Activated T-cell treated with anti-CD3 and anti-CD28 coated beads, Interleukin-2, amount 50 U/mL, for 24 hours (primary cell): ENCODE data around the gene PGAP1.
A peak's percentile ranks its signal among the peaks of the same experiment; 100 is the strongest.

Experiments used
- DNase-seq: peaks from one replicate; pipeline ENCODE4 v3.0.0-alpha.2; 2020
- H3K27ac Mint-ChIP-seq: 2 replicates; pipeline ENCODE4 v1.8.0; 2020; ENCODE audit warnings: mild to moderate bottlenecking, mixed read lengths
- H3K27me3 Mint-ChIP-seq: 2 replicates; pipeline ENCODE4 v1.8.0; 2020; ENCODE audit warnings: mixed read lengths
- H3K36me3 Mint-ChIP-seq: 2 replicates; pipeline ENCODE4 v1.8.0; 2020; ENCODE audit warnings: low read depth, mixed read lengths
- H3K4me1 Mint-ChIP-seq: 2 replicates; pipeline ENCODE4 v1.8.0; 2020; ENCODE audit warnings: low read depth, mixed read lengths
- H3K4me3 Mint-ChIP-seq: 2 replicates; pipeline ENCODE4 v1.8.0; 2020; ENCODE audit warnings: mild to moderate bottlenecking, moderate library complexity, mixed read lengths
- H3K9me3 Mint-ChIP-seq: 2 replicates; pipeline ENCODE4 v1.8.0; 2020; ENCODE audit warnings: mixed read lengths

The PGAP1 gene

DNA sequence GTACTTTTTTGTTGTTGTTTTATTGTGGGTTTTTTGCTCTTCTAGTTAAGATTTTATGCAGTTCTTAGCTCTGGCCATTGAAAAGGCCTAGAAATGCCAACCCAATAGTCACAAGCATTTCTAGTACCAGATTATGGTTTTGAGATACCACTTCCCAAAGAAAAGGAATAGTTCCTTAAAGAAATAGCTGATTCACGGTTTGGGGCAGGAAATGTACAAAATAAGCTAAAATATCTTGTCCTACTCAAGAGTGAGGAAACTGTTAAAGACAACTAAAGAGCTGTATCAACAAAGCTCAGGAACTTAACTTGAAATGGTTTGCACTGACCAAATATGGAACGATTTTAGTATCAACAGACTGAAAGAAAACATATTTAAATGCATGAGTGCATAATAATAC lies 35.4 kb downstream of the PGAP1 start:
- no peak for DNase-seq
- Mint-ChIP-seq H3K36me3 (peaks cover 79% of the 10 kb centered on the region), H3K9me3 (no peaks in the 10 kb centered on the region), H3K4me3 (no peak overlapping the region), H3K27me3 (no peaks in the 10 kb centered on the region), H3K27ac (no peak overlapping the region), H3K4me1 (no peaks in the 10 kb centered on the region)

DNA sequence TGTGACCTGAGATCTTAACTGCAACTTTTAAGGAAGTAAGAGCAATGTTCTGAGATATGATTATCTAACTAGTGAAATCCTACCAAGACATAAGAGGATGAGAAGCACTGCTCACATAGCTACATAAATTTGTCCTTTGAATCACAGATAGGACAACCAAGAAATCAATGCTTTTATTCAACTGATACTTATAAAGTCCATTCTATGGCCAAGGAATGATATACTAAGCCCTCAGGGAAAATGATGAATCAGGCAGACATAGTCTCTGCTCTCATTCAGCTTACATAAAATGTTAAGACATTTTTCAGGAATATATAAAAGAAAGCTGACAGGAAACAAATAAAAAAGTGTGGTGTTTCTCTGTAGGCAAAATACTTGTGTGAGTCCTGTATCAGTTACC lies 39.1 kb downstream of the PGAP1 start:
- Mint-ChIP-seq H3K27ac (no peak overlapping the region), H3K4me3 (no peak overlapping the region), H3K27me3 (no peaks in the 10 kb centered on the region), H3K4me1 (no peaks in the 10 kb centered on the region), H3K9me3 (no peaks in the 10 kb centered on the region), H3K36me3 (peaks cover 80% of the 10 kb centered on the region)
- no peak for DNase-seq

DNA sequence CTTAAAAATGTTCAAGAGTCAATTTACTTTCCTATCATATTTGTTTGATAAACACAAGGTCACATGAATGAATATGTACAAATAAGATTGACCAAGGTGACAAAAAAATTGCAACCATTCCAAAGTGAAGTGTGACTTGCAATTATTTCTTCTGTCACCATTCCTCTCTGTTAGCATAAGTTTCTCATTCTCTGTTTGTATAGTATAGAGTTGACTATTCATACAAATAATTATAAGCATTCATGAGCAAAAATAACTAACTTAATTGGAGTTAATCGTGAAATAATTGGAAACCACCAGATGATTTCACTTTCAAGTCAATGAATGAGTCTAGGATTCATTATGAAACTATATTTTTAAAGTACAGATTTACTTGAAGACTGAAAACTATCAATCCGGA lies 42.1 kb downstream of the PGAP1 start:
- Mint-ChIP-seq H3K27me3 (no peaks in the 10 kb centered on the region), H3K9me3 (peaks cover 5% of the 10 kb centered on the region), H3K36me3 (peaks cover 80% of the 10 kb centered on the region), H3K4me1 (no peaks in the 10 kb centered on the region), H3K4me3 (no peak overlapping the region), H3K27ac (no peak overlapping the region)
- no peak for DNase-seq

DNA sequence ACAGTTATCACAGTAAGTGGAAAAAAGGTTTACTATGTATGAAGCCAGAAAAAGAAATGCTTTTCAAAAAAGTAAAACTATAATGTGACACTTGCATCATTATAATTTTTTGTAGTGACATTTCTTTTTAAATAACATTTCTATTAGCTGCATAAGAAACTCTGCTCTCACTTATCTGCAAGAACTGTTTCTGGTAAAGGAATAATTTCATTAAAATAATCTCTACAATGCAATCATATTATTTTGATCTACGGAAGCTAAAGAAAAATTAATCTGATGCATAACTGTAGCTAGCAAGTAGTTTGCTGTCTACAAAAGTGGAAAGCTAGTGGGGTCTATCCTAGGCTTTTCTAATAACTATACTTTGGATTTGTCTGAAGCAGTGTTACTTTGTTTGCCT lies 50.1 kb downstream of the PGAP1 start:
- H3K4me1 Mint-ChIP-seq = peaks cover 9% of the 10 kb centered on the region
- H3K9me3 Mint-ChIP-seq = no peaks in the 10 kb centered on the region
- H3K36me3 Mint-ChIP-seq = peaks cover 66% of the 10 kb centered on the region
- no peaks in the 10 kb centered on the region for H3K27me3 Mint-ChIP-seq
- no peak for DNase-seq
- no peak overlapping the region for H3K4me3 Mint-ChIP-seq
- H3K27ac Mint-ChIP-seq = no peak overlapping the region

DNA sequence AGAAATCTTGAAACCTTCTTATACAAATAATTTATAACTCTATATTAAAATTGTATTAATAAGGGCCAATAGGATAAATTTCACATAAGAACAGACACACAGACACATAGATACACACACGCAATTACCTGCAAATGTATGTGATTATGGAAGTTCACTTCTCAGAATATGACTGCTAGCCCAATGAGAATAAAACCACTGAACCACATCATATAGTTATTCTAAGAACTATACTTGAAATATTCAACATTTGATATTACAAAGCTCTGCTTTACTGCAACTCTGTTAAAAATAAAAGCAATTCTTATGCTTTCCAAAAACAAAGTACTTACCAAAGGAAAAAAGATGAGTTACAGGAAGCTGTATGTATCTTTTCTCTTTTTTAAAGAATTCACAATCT lies 51.1 kb downstream of the PGAP1 start:
- no peak overlapping the region for H3K27ac Mint-ChIP-seq
- DNase-seq = no peak
- H3K4me3 Mint-ChIP-seq = no peak overlapping the region
- peaks cover 63% of the 10 kb centered on the region for H3K36me3 Mint-ChIP-seq
- peaks cover 9% of the 10 kb centered on the region for H3K4me1 Mint-ChIP-seq
- H3K27me3 Mint-ChIP-seq = no peaks in the 10 kb centered on the region
- H3K9me3 Mint-ChIP-seq = no peaks in the 10 kb centered on the region

DNA sequence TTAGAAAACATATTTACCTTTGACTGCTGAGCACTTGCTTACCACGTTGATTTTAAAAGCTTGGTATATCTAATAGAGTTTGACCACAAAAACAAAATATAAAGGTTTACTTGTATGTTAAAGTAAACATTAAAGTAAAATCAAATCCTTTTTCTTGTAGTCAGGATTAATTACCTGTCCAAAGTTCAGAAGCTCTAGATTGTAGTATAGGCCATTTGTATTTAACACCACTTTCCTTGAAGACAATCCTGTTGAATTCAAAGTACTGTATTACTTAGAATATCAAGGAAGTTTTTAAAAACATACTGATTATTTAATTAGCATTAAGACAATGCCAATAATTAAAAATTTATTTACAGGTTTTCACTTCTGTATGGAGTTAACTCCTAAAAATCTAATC lies 53.0 kb downstream of the PGAP1 start:
- DNase-seq = no peak
- Mint-ChIP-seq H3K27me3 (no peaks in the 10 kb centered on the region), H3K36me3 (peaks cover 62% of the 10 kb centered on the region), H3K27ac (no peak overlapping the region), H3K4me1 (peaks cover 9% of the 10 kb centered on the region), H3K9me3 (no peaks in the 10 kb centered on the region), H3K4me3 (no peak overlapping the region)

DNA sequence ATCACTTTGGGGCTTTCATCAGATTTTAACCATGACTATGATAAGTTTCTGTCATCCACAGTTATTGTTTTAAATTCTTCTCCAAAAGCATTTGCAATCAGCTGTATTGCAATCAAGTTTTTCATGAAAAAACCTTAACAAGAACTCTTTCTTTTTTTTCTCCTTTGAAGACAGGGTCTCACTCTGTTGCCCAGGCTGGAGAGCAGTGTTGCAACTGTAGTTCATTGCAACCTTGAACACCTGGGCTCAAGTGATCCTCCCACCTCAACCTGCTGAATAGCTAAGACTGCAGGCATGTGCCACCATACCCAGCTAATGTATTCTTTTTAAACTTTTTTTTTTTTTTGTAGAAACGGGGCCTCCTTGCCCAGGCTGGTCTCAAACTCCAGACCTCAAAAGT lies 71.9 kb downstream of the PGAP1 start:
- Mint-ChIP-seq H3K27ac (no peak overlapping the region), H3K36me3 (peaks cover 36% of the 10 kb centered on the region), H3K9me3 (peaks cover 2% of the 10 kb centered on the region), H3K4me3 (no peak overlapping the region), H3K4me1 (no peaks in the 10 kb centered on the region), H3K27me3 (no peaks in the 10 kb centered on the region)
- no peak for DNase-seq

DNA sequence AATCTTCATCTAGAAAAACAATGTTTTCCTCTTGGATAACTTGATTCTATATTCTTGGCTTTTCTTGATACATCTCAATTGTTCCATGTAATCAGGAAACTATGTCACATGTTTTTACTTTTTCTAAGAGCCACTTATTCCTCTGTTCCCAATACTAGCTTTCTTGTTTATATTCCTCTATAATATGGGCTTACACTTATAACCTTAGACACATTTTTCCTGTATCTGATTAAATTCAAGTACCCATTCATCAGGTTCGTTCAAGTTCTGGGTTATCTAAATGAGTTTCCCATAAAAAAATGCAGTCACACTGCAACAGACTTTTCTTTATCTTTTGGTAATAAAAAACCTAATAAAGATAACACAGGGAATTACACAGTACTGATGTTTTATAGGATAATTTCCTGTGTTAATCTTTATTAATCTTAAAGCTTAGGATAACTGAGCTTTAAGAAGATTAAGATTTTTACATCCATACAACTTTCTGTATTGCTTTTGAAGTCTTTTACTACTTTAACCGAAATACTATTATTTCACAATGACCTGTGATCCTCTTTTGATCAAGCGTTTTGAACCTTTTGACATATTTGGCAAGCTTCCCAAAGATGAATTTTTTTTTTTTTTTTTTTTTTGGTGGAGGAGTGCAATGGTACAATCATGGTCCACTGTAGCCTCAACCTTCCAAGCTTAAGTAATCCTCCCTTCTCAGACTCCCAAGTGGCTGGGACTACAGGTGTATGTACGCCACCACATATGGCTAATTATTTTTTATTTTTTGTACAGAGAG lies 73.0 kb downstream of the PGAP1 start:
- H3K27ac Mint-ChIP-seq = no peak overlapping the region
- peaks cover 27% of the 10 kb centered on the region for H3K36me3 Mint-ChIP-seq
- H3K27me3 Mint-ChIP-seq = no peaks in the 10 kb centered on the region
- no peaks in the 10 kb centered on the region for H3K9me3 Mint-ChIP-seq
- no peaks in the 10 kb centered on the region for H3K4me1 Mint-ChIP-seq
- DNase-seq = no peak
- no peak overlapping the region for H3K4me3 Mint-ChIP-seq

DNA sequence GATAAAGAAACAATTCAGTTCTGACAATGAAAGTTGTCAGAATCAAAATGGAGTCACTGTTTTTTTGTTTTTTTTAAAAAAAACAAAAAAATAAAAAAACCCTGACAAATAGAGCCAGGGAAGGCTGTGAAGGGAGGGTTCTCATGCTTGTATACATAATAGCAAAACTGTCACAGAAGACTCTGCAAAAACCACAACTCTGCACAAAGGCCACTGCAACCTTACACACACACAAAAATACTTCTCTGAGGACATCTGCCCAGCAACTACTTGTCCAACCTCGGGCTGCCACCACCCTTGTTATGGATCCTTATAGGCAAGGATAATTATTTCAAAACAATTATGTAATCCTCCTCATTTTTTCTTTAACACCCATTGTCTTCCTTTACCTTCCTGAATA lies 75.4 kb downstream of the PGAP1 start:
- no peaks in the 10 kb centered on the region for H3K27me3 Mint-ChIP-seq

DNA sequence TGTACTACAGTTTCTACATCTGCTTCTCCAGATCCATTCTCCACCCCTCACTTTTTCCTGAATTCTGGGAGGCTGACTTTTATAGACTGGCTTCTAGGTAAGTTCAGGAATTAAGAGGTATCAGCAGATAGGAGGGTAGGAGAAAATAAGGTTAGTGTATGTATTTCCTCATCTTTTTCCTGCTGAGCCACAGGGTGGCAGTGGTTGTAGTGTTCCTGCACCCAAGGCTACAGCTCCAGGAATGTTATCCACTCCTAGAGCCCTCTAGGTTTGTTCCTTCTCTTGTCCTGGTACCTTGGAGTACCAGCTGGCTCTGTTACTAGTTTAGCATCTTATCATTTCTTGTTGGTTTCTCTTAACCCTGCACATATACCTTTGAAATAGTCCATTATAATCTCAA lies 76.6 kb downstream of the PGAP1 start:
- no peaks in the 10 kb centered on the region for H3K27me3 Mint-ChIP-seq
- no peak overlapping the region for H3K27ac Mint-ChIP-seq
- H3K36me3 Mint-ChIP-seq = peaks cover 38% of the 10 kb centered on the region
- H3K4me1 Mint-ChIP-seq = peaks cover 4% of the 10 kb centered on the region
- H3K9me3 Mint-ChIP-seq = no peaks in the 10 kb centered on the region
- no peak overlapping the region for H3K4me3 Mint-ChIP-seq
- DNase-seq = no peak

More for the DNA sequence above, 75.4 kb downstream of the PGAP1 start:
- peaks cover 32% of the 10 kb centered on the region for H3K36me3 Mint-ChIP-seq
- DNase-seq = no peak
- no peaks in the 10 kb centered on the region for H3K9me3 Mint-ChIP-seq
- H3K4me3 Mint-ChIP-seq = no peak overlapping the region
- no peak overlapping the region for H3K27ac Mint-ChIP-seq
- H3K4me1 Mint-ChIP-seq = peaks cover 4% of the 10 kb centered on the region

DNA sequence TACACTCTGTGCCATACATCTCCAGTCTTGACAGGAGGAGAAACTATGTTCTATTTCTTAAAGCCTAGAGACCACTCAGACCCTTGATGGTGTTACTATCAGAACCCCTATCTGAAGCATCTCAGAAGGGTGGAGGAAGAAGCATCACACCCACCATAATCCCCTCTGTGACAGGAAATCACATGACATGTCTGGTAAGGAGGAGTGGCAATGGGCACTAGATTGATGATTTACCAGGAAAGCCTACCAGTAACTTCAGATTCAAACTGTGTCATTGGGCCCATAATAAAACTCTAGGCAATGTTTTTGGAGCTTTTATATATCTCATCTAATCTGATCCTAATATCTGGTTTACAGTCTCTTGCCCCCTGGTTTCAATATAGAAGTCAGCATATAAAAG lies 80.2 kb downstream of the PGAP1 start:
- Mint-ChIP-seq H3K36me3 (peaks cover 48% of the 10 kb centered on the region), H3K4me3 (no peak overlapping the region), H3K9me3 (no peaks in the 10 kb centered on the region), H3K27ac (peak overlapping the region; percentile 2), H3K27me3 (no peaks in the 10 kb centered on the region), H3K4me1 (peaks cover 4% of the 10 kb centered on the region)
- no peak for DNase-seq

DNA sequence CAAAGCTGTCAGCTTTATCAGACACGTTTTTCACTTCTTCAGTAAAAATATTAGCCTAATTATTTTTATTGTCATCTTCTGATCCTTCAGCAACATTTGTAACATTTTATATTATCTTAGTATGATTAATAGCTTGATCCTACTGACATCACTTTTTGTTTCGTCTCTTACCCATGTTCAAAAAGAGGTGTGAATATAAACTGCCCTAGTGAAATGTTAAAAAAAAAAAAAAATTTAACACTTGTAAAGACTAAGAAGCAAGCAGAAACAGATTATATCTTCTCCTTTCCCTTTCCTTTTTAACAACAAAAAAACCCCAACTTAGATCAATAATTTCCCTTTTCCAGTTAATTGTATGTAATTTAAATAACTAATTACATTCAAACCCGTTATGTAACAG lies 81.1 kb downstream of the PGAP1 start:
- Mint-ChIP-seq H3K9me3 (no peaks in the 10 kb centered on the region), H3K36me3 (peaks cover 57% of the 10 kb centered on the region), H3K4me3 (no peak overlapping the region), H3K4me1 (peaks cover 4% of the 10 kb centered on the region), H3K27me3 (no peaks in the 10 kb centered on the region), H3K27ac (no peak overlapping the region)
- DNase-seq = no peak

DNA sequence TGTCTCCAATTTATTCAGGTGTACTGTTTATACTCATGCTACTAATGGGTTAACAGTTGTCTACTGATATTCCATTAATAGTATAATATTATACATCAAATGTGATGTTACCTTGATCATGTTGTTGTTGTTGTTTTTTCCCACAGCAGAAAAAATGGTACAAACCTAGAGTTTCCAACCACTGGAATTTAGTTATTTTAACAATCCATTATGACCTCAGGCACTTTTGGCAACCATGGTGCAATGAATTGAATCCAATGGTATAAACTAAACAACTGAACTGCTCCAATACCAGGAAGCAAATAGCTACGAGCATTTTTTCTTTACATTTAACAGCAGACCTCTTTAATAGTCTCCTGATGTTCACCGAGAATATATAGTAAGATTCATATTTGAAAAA lies 86.3 kb downstream of the PGAP1 start:
- Mint-ChIP-seq H3K4me3 (no peak overlapping the region), H3K9me3 (no peaks in the 10 kb centered on the region), H3K36me3 (peaks cover 67% of the 10 kb centered on the region), H3K27ac (no peak overlapping the region), H3K4me1 (no peaks in the 10 kb centered on the region), H3K27me3 (no peaks in the 10 kb centered on the region)
- DNase-seq = no peak

DNA sequence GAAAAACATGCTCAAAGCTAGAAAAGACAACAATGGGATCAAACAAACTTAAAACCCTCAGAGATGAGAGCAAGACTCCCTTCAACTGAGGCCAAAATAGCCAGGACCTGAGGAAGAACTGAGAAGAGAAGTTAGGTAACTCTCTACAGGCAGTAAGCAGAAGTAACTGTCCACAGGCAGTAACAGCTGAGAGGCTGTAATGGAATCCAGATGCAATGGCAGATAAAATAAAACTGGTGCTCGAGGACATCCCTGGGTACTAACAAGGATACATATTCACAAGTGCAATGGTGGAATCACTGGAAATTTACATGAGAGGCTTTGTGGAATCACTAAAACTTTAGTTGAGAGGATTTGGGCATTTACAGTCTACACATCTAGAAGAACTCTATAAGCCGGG lies 86.9 kb downstream of the PGAP1 start:
- no peaks in the 10 kb centered on the region for H3K9me3 Mint-ChIP-seq
- H3K27ac Mint-ChIP-seq = no peak overlapping the region
- peaks cover 68% of the 10 kb centered on the region for H3K36me3 Mint-ChIP-seq
- no peak for DNase-seq
- no peaks in the 10 kb centered on the region for H3K27me3 Mint-ChIP-seq
- no peaks in the 10 kb centered on the region for H3K4me1 Mint-ChIP-seq
- H3K4me3 Mint-ChIP-seq = no peak overlapping the region

DNA sequence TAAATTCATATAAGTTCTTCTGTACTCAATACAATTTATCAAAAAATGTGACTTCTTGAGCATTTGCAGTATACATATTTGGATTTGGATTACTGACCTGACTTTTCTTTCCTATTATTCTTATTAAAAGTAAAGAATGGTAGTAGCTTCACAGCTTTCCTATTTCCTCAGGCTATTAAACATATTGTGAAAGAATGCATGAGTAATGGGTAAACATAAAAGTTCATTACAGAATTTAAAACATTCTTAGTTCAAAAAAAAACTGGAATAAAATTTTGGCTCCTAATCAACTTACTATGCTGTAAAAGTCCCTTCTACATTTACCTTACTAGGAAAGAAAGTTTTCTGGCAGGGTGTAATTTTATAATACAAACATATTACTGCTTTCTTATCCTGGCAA lies 90.1 kb downstream of the PGAP1 start:
- Mint-ChIP-seq H3K27ac (no peak overlapping the region), H3K27me3 (no peaks in the 10 kb centered on the region), H3K4me1 (no peaks in the 10 kb centered on the region), H3K9me3 (no peaks in the 10 kb centered on the region), H3K4me3 (no peak overlapping the region), H3K36me3 (peaks cover 57% of the 10 kb centered on the region)
- DNase-seq = no peak

DNA sequence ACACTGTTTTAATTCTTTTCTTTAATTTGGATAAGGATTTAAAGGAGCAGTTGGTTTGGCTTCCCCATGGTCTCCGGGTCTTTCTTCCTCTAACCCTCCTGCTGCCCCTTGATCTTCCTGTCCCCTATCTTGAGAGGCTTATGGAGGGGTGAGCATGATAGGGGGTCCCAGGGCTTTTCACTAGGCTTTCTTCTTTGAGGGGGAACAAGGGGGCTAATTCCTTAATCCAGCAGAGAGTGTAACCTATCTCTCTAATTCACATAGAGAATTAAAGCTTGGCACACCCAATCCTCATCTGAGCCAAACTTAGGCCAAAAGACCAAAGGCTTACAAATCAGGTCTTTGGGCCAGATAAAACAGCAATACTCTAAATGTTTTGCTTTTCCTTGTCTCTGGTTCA lies 95.8 kb downstream of the PGAP1 start:
- Mint-ChIP-seq H3K9me3 (no peaks in the 10 kb centered on the region), H3K36me3 (peaks cover 12% of the 10 kb centered on the region), H3K27ac (no peak overlapping the region), H3K4me3 (no peak overlapping the region), H3K4me1 (peaks cover 6% of the 10 kb centered on the region), H3K27me3 (no peaks in the 10 kb centered on the region)
- no peak for DNase-seq
